Myocyte (in vitro differentiated cells): ENCODE data around the gene MYD88. TPM values are rescaled to one million over a fixed set of nuclear protein-coding genes. Genes with fewer than 3 reads are reported as not detected.
A peak's percentile ranks its signal among the peaks of the same experiment; 100 is the strongest.

Source experiments
- DNase-seq: peaks from one replicate; pipeline ENCODE4 v3.0.0-alpha.2; 2012; ENCODE audit warnings: low read depth
- total RNA-seq: library from RNA; depleted of rRNA; stranded (reverse); fragments of >200 nt; gene quantifications from 2 replicates; pipeline ENCODE4 v1.2.3, GENCODE V29; 2014

MYD88 gene
- total RNA-seq, 1 donor from 2014 or later, result 3.8 TPM

- peak; percentile 56 for DNase-seq
These were observed 26.6 kb upstream of the MYD88 start for GRCh38 chr3:38111696-38112377.

- no peak for DNase-seq
These were observed 26.1 kb upstream of the MYD88 start for GRCh38 chr3:38112378-38112761.

GRCh38 chr3:38114052-38114874, 24.2 kb upstream of the MYD88 start:
- no peak for DNase-seq

GRCh38 chr3:38114875-38115644, 23.4 kb upstream of the MYD88 start:
- DNase-seq, result no peak

- DNase-seq, result no peak
These were observed 22.6 kb upstream of the MYD88 start for GRCh38 chr3:38115645-38116427.

- no peak for DNase-seq
These were observed 21.8 kb upstream of the MYD88 start for GRCh38 chr3:38116471-38117162.

GRCh38 chr3:38117163-38117716, 21.2 kb upstream of the MYD88 start:
- peak; percentile 22 for DNase-seq

- DNase-seq, result peak; percentile 55
These were observed 20.6 kb upstream of the MYD88 start for GRCh38 chr3:38117748-38118420.

GRCh38 chr3:38118421-38119247, 19.8 kb upstream of the MYD88 start:
- DNase-seq, result no peak

GRCh38 chr3:38119248-38119544, 19.3 kb upstream of the MYD88 start:
- DNase-seq, result no peak

- DNase-seq, result no peak
These were observed 18.4 kb upstream of the MYD88 start for GRCh38 chr3:38119821-38120692.

- no peak for DNase-seq
These were observed 17.6 kb upstream of the MYD88 start for GRCh38 chr3:38120693-38121450.

- DNase-seq, result no peak
These were observed 17.0 kb upstream of the MYD88 start for GRCh38 chr3:38121451-38121831.

GRCh38 chr3:38121832-38122461, 16.5 kb upstream of the MYD88 start:
- no peak for DNase-seq

- DNase-seq, result no peak
These were observed 15.7 kb upstream of the MYD88 start for GRCh38 chr3:38122712-38123290.
